Caco-2 (cell line): ENCODE results near the gene CD2AP. TPM values are rescaled to one million over a fixed set of nuclear protein-coding genes. Genes with fewer than 3 reads are reported as not detected.
A peak's percentile ranks its signal among the peaks of the same experiment; 100 is the strongest.

Experiments used
- BruUV-seq: library from RNA; stranded (reverse); fragments of 400-500 nt; replicated peaks from 2 replicates; lab custom pipeline; 2021; lab: Mats Ljungman, UMichigan
- CTCF ChIA-PET: fragments of 300-600 bp; sonication (Branson Sonifier 250); formaldehyde crosslinking; loops from one replicate; lab custom pipeline; 2022; ENCODE audit warnings: antibody characterized with exemption; lab: Charles Lee
- POLR2A ChIA-PET: fragments of 300-600 bp; sonication (Branson Sonifier 250); formaldehyde crosslinking; loops from one replicate; lab custom pipeline; 2022; ENCODE audit warnings: antibody characterized with exemption; lab: Charles Lee
- DNase-seq, 2 experiments: peaks; one replicate each; pipeline versions ENCODE4 v3.0.0 to v3.0.0-alpha.2; 2020 to 2022
- H3K27me3 ChIP-seq: replicated peaks from 2 replicates; pipeline ENCODE4 v1.6.0; 2011; ENCODE audit warnings: low read length; ENCODE audit not compliant: control insufficient read depth, insufficient read depth
- H3K36me3 ChIP-seq: 2 replicates; pipeline ENCODE4 v1.5.1; 2011; ENCODE audit warnings: low read length; ENCODE audit not compliant: control insufficient read depth, insufficient read depth
- H3K4me1 ChIP-seq: fragments of 250-450 bp; sonication (Bioruptor Pico); 2 replicates; pipeline ENCODE4 v1.5.1; 2020; ENCODE audit warnings: mild to moderate bottlenecking
- H3K4me3 ChIP-seq: 2 replicates; pipeline ENCODE4 v1.5.1; 2011; ENCODE audit warnings: low read depth, mild to moderate bottlenecking, control low read depth, low read length
- H3K9me3 ChIP-seq: fragments of 250-450 bp; sonication (Bioruptor Pico); 2 replicates; pipeline ENCODE4 v1.5.1; 2020; ENCODE audit warnings: mild to moderate bottlenecking, moderate library complexity
- H3K27ac Mint-ChIP-seq: one replicate; pipeline ENCODE4 v1.8.0; 2022; ENCODE audit warnings: mixed read lengths; ENCODE audit not compliant: unreplicated experiment
- H3K27me3 Mint-ChIP-seq: one replicate; pipeline ENCODE4 v1.8.0; 2022; ENCODE audit warnings: mixed read lengths; ENCODE audit not compliant: insufficient read depth, unreplicated experiment
- H3K36me3 Mint-ChIP-seq: one replicate; pipeline ENCODE4 v1.8.0; 2022; ENCODE audit warnings: mild to moderate bottlenecking, mixed read lengths; ENCODE audit not compliant: insufficient read depth, unreplicated experiment
- H3K4me1 Mint-ChIP-seq: one replicate; pipeline ENCODE4 v1.8.0; 2022; ENCODE audit warnings: low read depth, mixed read lengths; ENCODE audit not compliant: unreplicated experiment
- H3K4me3 Mint-ChIP-seq: one replicate; pipeline ENCODE4 v1.8.0; 2022; ENCODE audit warnings: mild to moderate bottlenecking, moderate library complexity, mixed read lengths; ENCODE audit not compliant: unreplicated experiment
- H3K9me3 Mint-ChIP-seq: one replicate; pipeline ENCODE4 v1.8.0; 2022; ENCODE audit warnings: mixed read lengths; ENCODE audit not compliant: unreplicated experiment
- CTCF ChIP-seq, 2 experiments: fragments of 200-600 bp in 1 of 2; IDR thresholded peaks; 1 replicate in 1 of 2; 2 replicates in 1 of 2; pipeline versions ENCODE4 v1.5.1 to v1.8.0; 2011 to 2022; ENCODE audit warnings: antibody characterized with exemption in 1 of 2, control low read depth in 1 of 2, inconsistent platforms in 1 of 2, low read depth in 1 of 2, low read length in 1 of 2, mild to moderate bottlenecking in 1 of 2, moderate library complexity in 1 of 2; ENCODE audit not compliant: insufficient read depth in 1 of 2, severe bottlenecking in 1 of 2, unreplicated experiment in 1 of 2
- intact Hi-C: fragments of 100-400 bp; cut with micrococcal nuclease; formaldehyde crosslinking; loops from one replicate; pipeline ENCODE4 v1.10.0; 2022; ENCODE audit not compliant: unreplicated experiment
- total RNA-seq: library from RNA; stranded (reverse); gene quantifications from 2 replicates; pipeline ENCODE4 v1.2.3, GENCODE V29; 2022

CD2AP gene
- total RNA-seq, 1 experiment from 2014 or later = 65.3 TPM

DNA sequence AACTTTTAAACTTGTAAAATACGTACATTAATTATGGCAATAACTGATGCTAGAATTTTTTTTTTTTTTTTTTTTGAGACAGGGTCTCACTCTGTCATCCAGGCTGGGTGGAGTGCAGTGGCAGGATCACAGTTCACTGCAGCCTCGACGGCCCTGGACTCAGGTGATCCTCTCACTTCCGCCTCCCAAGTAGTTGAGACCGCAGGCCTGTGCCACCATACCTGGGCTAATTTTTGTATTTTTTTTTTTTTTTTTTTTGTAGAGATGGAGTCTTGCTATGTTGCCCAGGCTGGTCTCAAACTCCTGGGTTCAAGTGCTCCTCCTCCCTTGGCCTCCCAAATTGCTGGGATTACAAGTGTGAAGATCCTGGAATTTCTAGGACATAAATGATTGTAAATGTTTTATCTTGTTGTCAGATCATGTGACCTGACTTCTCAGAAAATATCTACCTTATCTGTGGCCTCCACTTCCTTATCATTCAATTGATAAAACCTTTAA lies 2.2 kb upstream of the CD2AP start:
- intact Hi-C loops = no loop called here
- H3K4me1 Mint-ChIP-seq = peaks cover 19% of the 10 kb centered on the region
- BruUV-seq = no TSS peak
- no peaks in the 10 kb centered on the region for H3K36me3 ChIP-seq
- peaks cover 18% of the 10 kb centered on the region for H3K36me3 Mint-ChIP-seq
- TF ChIP-seq CTCF (IDR thresholded peaks at IDR 0.05; ENCODE audit: insufficient read depth in 1 of 2, low read depth in 1 of 2, low read length in 1 of 2, severe bottlenecking in 1 of 2, unreplicated experiment in 1 of 2) = no peak
- no peak overlapping the region for H3K27ac Mint-ChIP-seq
- no peak overlapping the region for H3K4me3 Mint-ChIP-seq
- DNase-seq = no peak
- peaks cover 6% of the 10 kb centered on the region; the same call in 1 of the 2 replicates for H3K9me3 ChIP-seq
- no peak overlapping the region for H3K4me3 ChIP-seq
- peaks cover 11% of the 10 kb centered on the region for H3K9me3 Mint-ChIP-seq
- POLR2A ChIA-PET = no interaction called here
- 0 out of 2 replicates have a peak, but pooled peaks cover 7% of the 10 kb centered on the region for H3K4me1 ChIP-seq
- CTCF ChIA-PET = no interaction called here
- H3K27me3 Mint-ChIP-seq = no peaks in the 10 kb centered on the region
- no peaks in the 10 kb centered on the region for H3K27me3 ChIP-seq

- H3K4me3 ChIP-seq = peak overlapping the region; percentile 78
- POLR2A ChIA-PET = interaction anchor here (0.6 to 2.1 kb wide), 11 partner anchors 10 to 365 kb away, joined by 3 to 27 read pairs (median 9); no protein-coding TSS in a partner anchor
- CTCF ChIA-PET = interaction anchor here (0.7 to 1.1 kb wide), 3 partner anchors 30 to 159 kb away, joined by 3 to 9 read pairs (median 4); no protein-coding TSS in a partner anchor
- peaks cover 12% of the 10 kb centered on the region; the same call in 1 of the 2 replicates for H3K4me1 ChIP-seq
- peak overlapping the region; percentile 97 for H3K4me3 Mint-ChIP-seq
- peaks cover 18% of the 10 kb centered on the region for H3K36me3 Mint-ChIP-seq
- H3K27me3 Mint-ChIP-seq = no peaks in the 10 kb centered on the region
- intact Hi-C loops = loop anchor here (1.0 kb wide), 1 partner anchor 17 kb away; no protein-coding TSS in a partner anchor
- no peak for DNase-seq
- TF ChIP-seq CTCF (IDR thresholded peaks at IDR 0.05; ENCODE audit: insufficient read depth in 1 of 2, low read depth in 1 of 2, low read length in 1 of 2, severe bottlenecking in 1 of 2, unreplicated experiment in 1 of 2) = no peak
- peaks cover 27% of the 10 kb centered on the region for H3K4me1 Mint-ChIP-seq
- H3K9me3 ChIP-seq = no peaks in the 10 kb centered on the region
- H3K27ac Mint-ChIP-seq = peak overlapping the region; percentile 93
- BruUV-seq = TSS peak; percentile 88
- no peaks in the 10 kb centered on the region for H3K9me3 Mint-ChIP-seq
- H3K36me3 ChIP-seq = no peaks in the 10 kb centered on the region
- H3K27me3 ChIP-seq = no peaks in the 10 kb centered on the region
Measured at GRCh38 chr6:47476781-47477496, 650 bp upstream of the CD2AP start.
